SU-DHL-6 (cell line): ENCODE data around the gene FCHSD1.

Source experiments
- H2AFZ ChIP-seq: fragments of 200-600 bp; sonication (generic); 2 replicates; pipeline ENCODE4 v1.6.1; 2014; ENCODE audit warnings: low read depth, mild to moderate bottlenecking, moderate library complexity, mixed read lengths, antibody characterized with exemption, low read length; ENCODE audit not compliant: severe bottlenecking
- H3F3A ChIP-seq: fragments of 200-600 bp; shearing (Covaris generic); 2 replicates; pipeline ENCODE4 v1.6.0; 2016; ENCODE audit warnings: antibody characterized with exemption, mild to moderate bottlenecking; ENCODE audit not compliant: insufficient read depth
- H3K27ac ChIP-seq: fragments of 200-600 bp; sonication (generic); 2 replicates; pipeline ENCODE4 v1.5.1; 2016; ENCODE audit warnings: low read depth, mild to moderate bottlenecking, low read length, moderate library complexity, mixed read lengths
- H3K27me3 ChIP-seq: fragments of 200-600 bp; sonication (generic), shearing (Covaris generic); 2 replicates; pipeline ENCODE4 v1.6.0; 2014; ENCODE audit warnings: mild to moderate bottlenecking, low read length
- H3K36me3 ChIP-seq: fragments of 200-600 bp; sonication (generic); 2 replicates; pipeline ENCODE4 v1.6.1; 2014; ENCODE audit warnings: mild to moderate bottlenecking, low read length, mixed read lengths
- H3K4me2 ChIP-seq: fragments of 300-600, 200-600 bp; shearing (Covaris generic), sonication (generic); 2 replicates; pipeline ENCODE4 v1.6.0; 2014; ENCODE audit warnings: low read length, low read depth, mild to moderate bottlenecking; ENCODE audit not compliant: poor library complexity, severe bottlenecking
- H3K4me3 ChIP-seq: fragments of 200-600 bp; sonication (generic); 2 replicates; pipeline ENCODE4 v1.5.1; 2014; ENCODE audit warnings: antibody characterized with exemption, low read length, mild to moderate bottlenecking, mixed read lengths; ENCODE audit not compliant: insufficient read depth, poor library complexity, severe bottlenecking
- H3K79me2 ChIP-seq: fragments of 200-600 bp; sonication (generic); 2 replicates; pipeline ENCODE4 v1.6.1; 2014; ENCODE audit warnings: mild to moderate bottlenecking, low read length, moderate library complexity; ENCODE audit not compliant: insufficient read depth
- H3K9ac ChIP-seq: fragments of 200-600 bp; sonication (generic); 2 replicates; pipeline ENCODE4 v1.7.0; 2014; ENCODE audit warnings: mild to moderate bottlenecking, low read length
- H3K9me2 ChIP-seq: fragments of 200-600 bp; sonication (generic); replicated peaks from 2 replicates; pipeline ENCODE4 v1.6.1; 2014; ENCODE audit warnings: low read length; ENCODE audit not compliant: insufficient read depth
- H3K9me3 ChIP-seq: fragments of 200-600 bp; sonication (generic); 2 replicates; pipeline ENCODE4 v1.6.1; 2014; ENCODE audit warnings: low read length, mixed read lengths; ENCODE audit not compliant: insufficient read depth
- H4K20me1 ChIP-seq: fragments of 200-600 bp; sonication (generic); 2 replicates; pipeline ENCODE4 v1.6.1; 2014; ENCODE audit warnings: low read depth, mild to moderate bottlenecking, antibody characterized with exemption, low read length, moderate library complexity, mixed read lengths
- EZH2phosphoT487 ChIP-seq: fragments of 200-600 bp; sonication (generic), shearing (Covaris generic); conservative IDR thresholded peaks from 2 replicates; pipeline ENCODE4 v1.6.1; 2018; ENCODE audit warnings: mild to moderate bottlenecking, antibody characterized with exemption, low read length, moderate library complexity, mixed read lengths
- TF ChIP-seq, protein P1 (sequence below): fragments of 200-600 bp; sonication (generic); IDR thresholded peaks from one replicate; pipeline ENCODE4 v1.5.1; 2017; ENCODE audit warnings: antibody characterized with exemption, mild to moderate bottlenecking, low read length, moderate library complexity; ENCODE audit not compliant: insufficient read depth, poor library complexity, severe bottlenecking

Gene FCHSD1

DNA sequence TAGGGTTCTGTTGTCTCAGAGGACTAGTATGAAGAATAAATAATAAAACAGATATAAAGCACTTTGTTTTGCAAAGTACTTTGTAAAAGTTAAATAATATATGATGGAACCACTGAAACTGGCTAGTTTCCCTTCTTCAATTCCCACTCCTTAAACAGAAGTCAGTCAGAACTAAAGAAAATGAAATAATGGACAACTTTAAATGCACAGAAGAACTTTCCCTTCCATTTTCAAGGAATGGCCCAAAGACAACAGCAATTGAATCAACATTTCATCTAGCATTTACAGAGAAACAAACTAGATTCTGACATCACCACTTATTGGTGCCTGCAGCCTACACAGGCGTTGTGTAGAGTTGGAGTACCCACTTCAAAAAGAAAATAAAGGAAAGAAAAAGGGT lies 48.6 kb downstream of the FCHSD1 start:
- Histone ChIP-seq H3K27ac (no peak overlapping the region), H4K20me1 (peaks cover 30% of the 10 kb centered on the region), H3K27me3 (no peaks in the 10 kb centered on the region), H3K79me2 (peaks cover 94% of the 10 kb centered on the region), H3K9ac (no peak overlapping the region), H3K4me3 (no peak overlapping the region), H3K4me2 (no peak overlapping the region), H3F3A (peaks cover 19% of the 10 kb centered on the region), H3K36me3 (no peaks in the 10 kb centered on the region), H3K9me3 (no peaks in the 10 kb centered on the region), H2AFZ (no peak overlapping the region), H3K9me2 (no peaks in the 10 kb centered on the region)
- no peak for TF ChIP-seq EZH2phosphoT487
- TF ChIP-seq, protein P1, sequence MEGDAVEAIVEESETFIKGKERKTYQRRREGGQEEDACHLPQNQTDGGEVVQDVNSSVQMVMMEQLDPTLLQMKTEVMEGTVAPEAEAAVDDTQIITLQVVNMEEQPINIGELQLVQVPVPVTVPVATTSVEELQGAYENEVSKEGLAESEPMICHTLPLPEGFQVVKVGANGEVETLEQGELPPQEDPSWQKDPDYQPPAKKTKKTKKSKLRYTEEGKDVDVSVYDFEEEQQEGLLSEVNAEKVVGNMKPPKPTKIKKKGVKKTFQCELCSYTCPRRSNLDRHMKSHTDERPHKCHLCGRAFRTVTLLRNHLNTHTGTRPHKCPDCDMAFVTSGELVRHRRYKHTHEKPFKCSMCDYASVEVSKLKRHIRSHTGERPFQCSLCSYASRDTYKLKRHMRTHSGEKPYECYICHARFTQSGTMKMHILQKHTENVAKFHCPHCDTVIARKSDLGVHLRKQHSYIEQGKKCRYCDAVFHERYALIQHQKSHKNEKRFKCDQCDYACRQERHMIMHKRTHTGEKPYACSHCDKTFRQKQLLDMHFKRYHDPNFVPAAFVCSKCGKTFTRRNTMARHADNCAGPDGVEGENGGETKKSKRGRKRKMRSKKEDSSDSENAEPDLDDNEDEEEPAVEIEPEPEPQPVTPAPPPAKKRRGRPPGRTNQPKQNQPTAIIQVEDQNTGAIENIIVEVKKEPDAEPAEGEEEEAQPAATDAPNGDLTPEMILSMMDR = no peak

DNA sequence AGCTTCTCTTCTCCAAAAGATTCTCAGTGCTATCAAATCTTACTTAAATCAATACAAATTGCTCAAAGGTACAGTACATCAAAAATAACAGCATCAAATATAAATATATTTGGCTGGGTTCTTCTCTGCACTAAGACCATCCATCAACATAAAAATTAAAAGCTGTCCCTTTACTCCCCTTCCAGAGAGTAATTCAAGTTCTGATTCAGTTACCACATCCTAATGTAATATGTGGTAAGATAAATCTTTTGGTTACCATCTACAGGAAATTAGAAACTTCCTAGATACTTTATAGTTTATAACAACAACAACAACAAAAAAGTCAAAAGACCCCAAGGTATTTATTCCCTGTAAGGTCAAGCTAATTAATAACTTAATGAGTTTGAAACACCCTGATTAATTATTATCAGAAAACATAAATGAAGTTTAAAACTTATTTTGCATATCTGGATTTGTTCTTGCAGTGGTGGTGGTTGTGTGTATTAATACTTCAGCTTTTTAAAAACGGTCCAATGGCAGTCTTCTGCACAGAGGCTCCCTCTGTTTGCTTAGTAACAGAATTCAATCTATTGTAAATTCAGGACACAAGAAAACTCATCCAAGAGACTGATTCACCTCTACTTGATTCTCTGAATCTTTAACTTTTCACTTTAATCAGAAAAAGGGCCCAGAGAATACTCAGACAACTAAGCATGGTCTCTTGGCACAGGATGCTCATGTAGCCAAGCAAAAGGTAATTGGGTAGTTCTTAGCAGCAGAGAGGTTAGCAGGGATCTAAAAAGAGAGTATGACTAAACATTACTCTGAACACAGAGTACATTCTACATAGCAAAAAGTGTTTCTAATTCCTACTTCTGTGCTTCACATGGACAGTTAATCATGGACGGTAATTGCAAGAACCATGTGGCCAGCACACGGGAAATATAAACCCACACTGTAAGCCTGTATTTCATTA lies 52.5 kb downstream of the FCHSD1 start:
- Histone ChIP-seq H3K9me3 (no peaks in the 10 kb centered on the region), H4K20me1 (peaks cover 12% of the 10 kb centered on the region; the same call in 1 of the 2 replicates), H3K27me3 (no peaks in the 10 kb centered on the region), H3K4me3 (no peak overlapping the region), H3K36me3 (no peaks in the 10 kb centered on the region), H3K9me2 (no peaks in the 10 kb centered on the region), H3F3A (peaks cover 8% of the 10 kb centered on the region; the same call in 1 of the 2 replicates), H3K4me2 (no peak overlapping the region), H2AFZ (no peak overlapping the region), H3K79me2 (peaks cover 71% of the 10 kb centered on the region), H3K9ac (no peak overlapping the region), H3K27ac (no peak overlapping the region)
- TF ChIP-seq, protein P1 = no peak
- no peak for TF ChIP-seq EZH2phosphoT487

DNA sequence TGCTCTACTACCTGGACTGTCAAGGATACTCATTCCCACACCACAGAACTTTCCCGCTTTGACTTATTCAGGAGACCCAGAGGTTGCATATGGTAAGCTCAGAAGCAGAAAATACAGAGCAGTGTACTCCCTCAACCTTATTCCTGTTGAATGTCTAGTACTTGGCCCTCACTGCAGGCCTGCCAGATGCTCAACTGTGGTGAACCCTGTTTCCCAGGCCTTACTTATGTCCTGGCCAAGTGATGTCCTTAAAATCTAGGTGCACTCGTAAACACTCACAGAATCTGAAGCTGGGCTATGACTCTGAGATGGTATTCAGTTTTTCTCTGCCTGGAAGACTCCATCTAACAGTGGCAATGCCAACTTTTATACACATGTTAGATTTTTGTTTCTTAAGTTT lies 53.4 kb downstream of the FCHSD1 start:
- no peaks in the 10 kb centered on the region for H3K27me3 ChIP-seq
- no peak overlapping the region for H3K9ac ChIP-seq
- peaks cover 11% of the 10 kb centered on the region for H3F3A ChIP-seq
- H2AFZ ChIP-seq = no peak overlapping the region
- H3K36me3 ChIP-seq = no peaks in the 10 kb centered on the region
- H3K9me2 ChIP-seq = no peaks in the 10 kb centered on the region
- H3K9me3 ChIP-seq = no peaks in the 10 kb centered on the region
- H3K4me2 ChIP-seq = no peak overlapping the region
- TF ChIP-seq EZH2phosphoT487 = no peak
- TF ChIP-seq, protein P1 = no peak
- peaks cover 10% of the 10 kb centered on the region; the same call in 1 of the 2 replicates for H4K20me1 ChIP-seq
- peaks cover 69% of the 10 kb centered on the region for H3K79me2 ChIP-seq
- H3K4me3 ChIP-seq = no peak overlapping the region
- H3K27ac ChIP-seq = no peak overlapping the region
